ENCODE data around the gene CYP27C1. TPM values are rescaled to one million over a fixed set of nuclear protein-coding genes. Genes with fewer than 3 reads are reported as not detected.

CYP27C1 gene
- polyA plus RNA-seq, 4 donors = 7.0 to 8.7 (median 7.7) TPM

- no peak for DNase-seq (ENCODE audit: low read depth in 4 of 4, low spot score in 3 of 4)
Measured at GRCh38 chr2:127157651-127158485, 62.2 kb downstream of the CYP27C1 start.

GRCh38 chr2:127157114-127157513 lies 63.0 kb downstream of the CYP27C1 start:
- no peak for DNase-seq (ENCODE audit: low read depth in 4 of 4, low spot score in 3 of 4)

DNA sequence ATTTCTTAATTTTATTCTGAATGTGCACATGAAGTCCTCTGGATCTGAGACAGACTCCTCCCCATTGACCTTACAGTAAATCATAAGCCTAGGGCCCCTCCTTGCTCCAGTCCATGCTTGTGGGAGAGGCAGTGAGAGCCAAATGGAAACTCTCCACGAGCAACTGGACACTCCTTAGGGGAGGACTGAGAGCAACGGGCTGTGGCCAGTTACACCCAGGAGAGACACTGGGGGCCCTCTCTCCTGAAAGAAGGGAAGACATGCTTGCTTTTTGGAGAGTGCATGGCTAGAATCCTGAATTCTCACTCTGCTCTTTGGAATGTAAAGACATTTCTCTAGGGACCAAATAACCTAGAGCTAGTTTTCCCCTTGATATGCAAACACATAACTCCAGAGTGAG lies 64.2 kb downstream of the CYP27C1 start:
- peak in 2 of 4 donors; percentile 66 to 72 for DNase-seq (ENCODE audit: low read depth in 4 of 4, low spot score in 3 of 4)

DNA sequence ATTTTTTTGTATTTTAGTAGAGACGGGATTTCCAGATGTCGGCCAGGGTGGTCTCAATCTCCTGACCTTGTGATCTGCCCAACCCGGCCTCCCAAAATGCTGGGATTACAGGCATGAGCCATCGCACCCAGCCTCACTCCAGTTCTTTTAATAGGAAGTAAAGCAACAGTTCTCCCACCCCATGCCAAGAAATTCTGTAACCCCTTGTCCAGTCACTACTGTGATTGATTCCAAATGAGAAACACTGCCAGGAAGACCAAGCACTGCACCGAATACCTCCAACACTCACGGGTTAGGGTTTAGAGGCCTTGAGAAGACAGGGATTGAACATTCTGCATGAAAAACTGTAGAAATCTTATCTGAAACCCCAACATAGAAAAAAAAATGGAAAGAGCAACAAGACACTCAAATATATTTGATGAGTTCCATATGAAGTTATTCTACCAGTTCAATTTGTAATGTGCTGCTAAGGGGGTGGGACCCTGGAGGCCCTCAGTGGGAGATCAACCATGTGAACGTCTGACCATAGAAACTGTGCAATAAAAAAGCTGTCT lies 65.0 kb downstream of the CYP27C1 start:
- no peak for DNase-seq (ENCODE audit: low read depth in 4 of 4, low spot score in 3 of 4)

DNA sequence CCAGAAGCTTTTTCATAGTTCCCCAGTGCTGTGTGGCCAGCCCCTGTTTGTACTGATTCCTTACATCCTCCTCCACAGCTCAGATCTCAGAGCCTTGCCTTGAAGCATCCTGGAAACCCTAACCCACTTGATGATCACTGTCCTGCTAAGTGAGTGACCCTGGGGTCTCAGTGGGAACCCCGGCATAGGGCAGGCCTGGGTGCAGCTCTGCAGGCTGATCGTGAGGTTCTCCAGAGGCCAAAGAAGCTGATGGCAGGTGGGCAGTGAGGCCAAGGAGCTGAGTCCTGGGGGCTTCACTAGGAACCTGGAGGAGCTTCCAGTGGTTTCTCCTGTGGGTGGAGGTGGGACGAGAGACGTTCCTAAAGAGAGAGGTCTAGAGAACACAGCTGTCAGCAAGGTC lies 65.7 kb downstream of the CYP27C1 start:
- no peak for DNase-seq (ENCODE audit: low read depth in 4 of 4, low spot score in 3 of 4)

GRCh38 chr2:127153691-127154158 lies 66.4 kb downstream of the CYP27C1 start:
- DNase-seq (ENCODE audit: low read depth in 4 of 4, low spot score in 3 of 4) = no peak

- DNase-seq (ENCODE audit: low read depth in 4 of 4, low spot score in 3 of 4) = no peak
Measured at GRCh38 chr2:127150996-127151395, 69.1 kb downstream of the CYP27C1 start.

DNA sequence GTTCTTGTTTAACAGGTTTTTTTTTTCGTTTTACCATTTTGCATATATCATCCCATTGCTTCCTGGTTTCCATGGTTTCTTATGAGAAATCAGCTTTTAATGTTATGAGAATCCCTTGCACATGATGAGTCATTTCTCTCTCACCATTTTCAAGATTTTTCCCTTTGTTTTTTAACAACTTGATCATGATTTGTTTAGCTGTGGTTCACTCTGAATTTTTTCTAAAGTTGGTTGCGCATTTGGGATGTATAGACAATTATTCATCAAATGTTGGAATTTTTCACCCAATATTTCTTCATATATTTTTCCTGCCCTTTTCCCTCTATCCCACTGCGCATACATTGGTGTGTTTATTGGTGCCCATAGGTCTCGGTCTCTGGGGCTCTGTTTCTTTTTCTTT lies 70.7 kb downstream of the CYP27C1 start:
- no peak for DNase-seq (ENCODE audit: low read depth in 4 of 4, low spot score in 3 of 4)

GRCh38 chr2:127146820-127147502 lies 73.1 kb downstream of the CYP27C1 start:
- no peak for DNase-seq (ENCODE audit: low read depth in 4 of 4, low spot score in 3 of 4)

GRCh38 chr2:127146071-127146725 lies 73.9 kb downstream of the CYP27C1 start:
- no peak for DNase-seq (ENCODE audit: low read depth in 4 of 4, low spot score in 3 of 4)

DNA sequence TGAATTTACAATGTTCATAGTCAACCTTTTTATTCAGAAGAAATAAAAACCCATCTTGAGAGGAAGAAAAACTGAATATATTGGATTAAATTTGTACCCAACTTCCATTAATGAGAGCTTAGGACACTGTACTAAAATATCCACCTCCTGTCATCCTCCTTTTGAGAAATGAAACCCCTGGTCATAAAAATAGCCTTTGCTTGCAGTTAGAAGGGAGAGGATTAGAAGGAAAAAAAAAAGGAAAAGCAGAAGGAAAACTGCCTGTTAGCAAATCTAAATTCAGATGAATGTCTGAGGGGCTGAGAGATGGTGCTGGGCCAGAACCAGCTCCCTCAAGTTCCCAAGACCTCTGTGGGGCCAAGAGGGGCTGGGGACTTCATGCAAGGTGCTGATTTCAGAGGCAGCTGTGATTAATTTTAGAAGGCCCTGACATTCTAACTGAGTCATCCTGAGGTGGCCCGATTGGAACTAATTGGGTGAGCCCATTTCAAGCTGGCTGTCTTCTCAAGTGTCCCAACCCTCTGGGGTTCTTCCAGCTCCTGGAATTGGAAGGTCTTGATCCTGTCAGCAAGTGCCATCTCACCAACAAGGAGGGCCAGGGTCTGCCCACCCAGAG lies 74.7 kb downstream of the CYP27C1 start:
- DNase-seq (ENCODE audit: low read depth in 4 of 4, low spot score in 3 of 4) = no peak

DNA sequence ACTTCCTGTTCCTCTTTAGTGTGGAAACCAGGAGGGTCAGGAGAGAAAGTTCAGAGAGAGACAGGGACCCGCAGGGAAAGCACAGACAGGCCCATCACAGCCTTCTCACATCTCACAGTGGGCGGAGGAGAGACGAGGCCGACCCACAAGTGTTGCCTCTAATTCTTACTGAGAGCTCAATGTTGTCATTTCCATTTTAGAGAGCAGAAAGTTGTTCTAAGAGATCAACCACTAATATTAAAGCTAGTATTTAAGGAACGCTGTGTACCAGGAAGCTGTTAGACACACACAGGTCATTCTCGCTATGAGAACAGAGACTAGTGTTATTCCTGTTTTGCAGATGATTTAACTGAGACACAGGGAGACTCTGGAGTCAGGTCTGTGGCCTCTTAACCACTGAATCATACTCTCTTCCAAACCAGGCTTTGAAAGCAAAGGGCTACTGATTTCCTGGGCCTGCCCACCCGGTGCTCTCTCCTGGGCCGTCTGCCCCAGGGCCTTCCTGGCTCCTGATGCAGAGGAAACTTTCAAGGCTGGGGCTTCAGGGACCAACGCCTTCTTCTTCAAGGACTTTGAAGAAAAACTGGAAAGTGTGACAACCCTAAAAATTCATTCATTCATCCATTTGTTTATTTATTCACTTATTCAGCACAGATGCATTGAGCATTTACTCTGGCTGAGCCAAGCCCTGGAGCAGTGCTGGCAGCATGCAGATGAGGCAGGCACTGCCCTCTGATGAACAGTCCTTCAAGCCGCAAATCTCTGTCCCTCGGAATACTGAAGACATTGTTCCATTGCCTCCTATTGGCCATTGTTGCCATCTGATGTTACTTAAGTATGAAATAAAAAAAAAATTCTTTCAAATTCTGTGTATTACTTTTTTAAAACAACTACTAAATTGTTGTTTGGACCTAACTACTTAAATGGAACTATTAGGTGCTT lies 76.0 kb downstream of the CYP27C1 start:
- DNase-seq (ENCODE audit: low read depth in 4 of 4, low spot score in 3 of 4) = no peak

DNA sequence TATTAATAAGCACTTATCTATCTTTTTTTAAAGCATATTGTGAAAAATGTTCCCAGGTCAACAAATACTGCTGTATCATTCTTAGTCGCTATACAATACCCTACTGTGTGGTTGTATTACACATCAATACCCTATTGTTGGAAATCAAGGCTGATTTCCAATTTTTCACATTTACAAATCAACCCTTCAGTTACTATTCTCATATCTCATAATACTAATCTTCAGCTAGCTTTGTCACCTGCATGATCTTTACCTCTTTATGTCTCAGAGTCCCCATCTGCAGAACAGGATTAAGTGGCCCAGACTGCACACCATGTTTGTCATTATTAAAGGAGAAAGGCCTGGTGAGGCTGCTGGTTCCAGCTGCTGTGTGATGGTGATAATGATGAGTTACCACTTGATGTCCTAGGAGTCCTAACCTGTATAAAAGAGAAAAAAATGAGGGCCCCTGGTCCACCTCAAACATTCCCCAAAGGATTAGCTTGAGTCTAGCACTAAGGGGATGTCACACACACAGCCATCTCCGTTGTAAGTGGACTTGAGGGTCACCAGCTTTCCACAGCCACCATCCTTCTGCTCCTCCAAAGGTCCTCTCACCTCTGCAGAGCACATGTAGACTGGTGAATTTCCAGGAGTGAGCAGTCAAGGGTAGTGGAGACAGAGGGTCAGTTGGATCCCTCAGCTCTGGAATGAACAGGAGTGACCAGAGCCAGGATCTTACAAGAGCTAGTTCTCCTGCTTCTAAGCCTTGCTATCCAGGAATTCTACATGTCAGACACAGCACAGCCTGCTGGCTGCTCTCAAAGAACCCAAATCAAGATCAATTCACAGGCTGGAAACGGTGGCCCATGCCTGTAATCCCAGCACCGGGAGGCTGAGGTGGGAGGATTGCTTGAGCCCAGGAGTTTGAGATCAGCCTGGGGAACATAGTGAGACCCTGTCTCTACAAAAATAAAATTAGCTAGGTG lies 77.2 kb downstream of the CYP27C1 start:
- DNase-seq (ENCODE audit: low read depth in 4 of 4, low spot score in 3 of 4) = no peak

DNA sequence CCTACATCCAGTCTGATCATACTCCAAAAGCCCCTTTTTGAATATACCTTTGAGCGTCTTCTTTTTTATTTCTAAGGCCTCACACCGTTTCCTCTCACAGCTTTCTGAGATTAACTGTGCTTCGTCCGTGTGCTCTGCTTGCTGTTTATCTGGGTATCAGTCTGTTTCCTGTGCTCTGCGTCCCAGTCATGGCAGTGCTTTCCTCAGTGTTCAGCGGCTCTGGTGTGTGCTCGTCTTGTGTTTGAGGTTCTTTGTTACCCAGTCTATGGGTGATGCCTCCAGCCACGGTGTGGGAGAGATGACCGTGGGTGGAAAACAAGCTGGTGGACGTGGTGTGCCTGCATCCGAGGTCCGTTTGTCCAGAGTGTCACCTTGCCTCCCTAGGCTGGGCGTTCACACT lies 79.6 kb downstream of the CYP27C1 start:
- DNase-seq (ENCODE audit: low read depth in 4 of 4, low spot score in 3 of 4) = no peak

- no peak for DNase-seq (ENCODE audit: low read depth in 4 of 4, low spot score in 3 of 4)
Measured at GRCh38 chr2:127139766-127140165, 80.3 kb downstream of the CYP27C1 start.

DNA sequence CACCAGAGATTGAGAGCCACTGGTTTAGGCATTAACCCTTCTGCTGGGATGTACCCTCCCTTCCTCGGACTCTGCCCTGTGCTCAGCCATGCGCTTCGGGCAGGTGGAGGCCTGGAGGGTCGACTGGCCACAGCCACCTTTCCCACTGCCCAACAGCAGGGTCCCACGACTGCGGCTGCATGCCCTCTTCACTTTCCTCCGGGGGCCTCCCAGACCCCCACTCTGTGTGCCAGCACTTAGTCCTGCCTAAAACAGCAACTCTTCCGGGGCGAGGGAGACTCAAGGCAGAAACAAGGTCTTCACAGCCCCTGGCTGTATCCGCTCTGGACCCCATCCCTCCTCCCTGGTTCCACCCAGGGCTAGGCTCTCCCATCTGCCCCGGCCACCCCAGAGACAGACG lies 81.8 kb downstream of the CYP27C1 start:
- DNase-seq (ENCODE audit: low read depth in 4 of 4, low spot score in 3 of 4) = no peak

DNA sequence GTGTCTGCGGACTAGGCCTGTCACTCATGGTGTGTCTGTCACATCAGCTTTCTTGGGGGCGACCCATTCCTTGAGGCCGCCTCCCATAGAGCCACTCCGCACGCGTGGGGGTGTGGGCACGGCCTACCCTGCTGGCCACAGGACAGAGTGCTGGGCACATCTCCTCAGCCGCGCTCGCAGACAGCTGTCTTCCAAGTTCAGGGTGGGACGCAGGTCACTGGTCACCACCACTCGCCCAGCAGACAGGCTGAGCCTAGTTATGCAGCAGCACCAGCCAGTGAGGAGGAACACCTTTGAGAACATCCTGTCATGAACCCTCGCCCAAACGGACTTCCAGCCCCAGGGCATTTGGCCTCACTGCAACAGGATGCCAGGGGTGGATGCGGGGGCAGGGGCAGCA lies 82.4 kb downstream of the CYP27C1 start:
- no peak for DNase-seq (ENCODE audit: low read depth in 4 of 4, low spot score in 3 of 4)

- DNase-seq (ENCODE audit: low read depth in 4 of 4, low spot score in 3 of 4) = no peak
Measured at GRCh38 chr2:127137225-127137624, 82.9 kb downstream of the CYP27C1 start.
